AG04450 (cell line): ENCODE measurements around the gene FANCD2. TPM values are rescaled to one million over a fixed set of nuclear protein-coding genes. Genes with fewer than 3 reads are reported as not detected.

ENCODE experiments used
- CTCF ChIA-PET: fragments of 300-600, 350-600 bp; formaldehyde crosslinking; extraction: SDS; loops from one replicate; lab custom pipeline; 2022; ENCODE audit warnings: antibody characterized with exemption, inconsistent platforms; lab: Charles Lee
- POLR2A ChIA-PET: fragments of 350-600 bp; formaldehyde crosslinking; extraction: SDS; loops from one replicate; lab custom pipeline; 2021; ENCODE audit warnings: antibody characterized with exemption, inconsistent platforms; lab: Yijun Ruan, JAX
- DNase-seq: peaks from one replicate; pipeline ENCODE4 v3.0.0-alpha.2; 2011; ENCODE audit warnings: low read depth, low spot score
- H3K27ac ChIP-seq: one replicate; pipeline ENCODE4 v1.5.1; 2012; ENCODE audit warnings: low read depth, low read length, control low read depth
- H3K27me3 ChIP-seq: one replicate; pipeline ENCODE4 v1.6.0; 2012; ENCODE audit warnings: low read length; ENCODE audit not compliant: control insufficient read depth, insufficient read depth
- H3K4me3 ChIP-seq: 2 replicates; pipeline ENCODE4 v1.5.1; 2011; ENCODE audit warnings: mild to moderate bottlenecking, low read depth, low read length, control low read depth
- H3K9me3 ChIP-seq: 2 replicates; pipeline ENCODE4 v1.5.1; 2012; ENCODE audit warnings: low read length; ENCODE audit not compliant: control insufficient read depth, insufficient read depth
- CTCF ChIP-seq: IDR thresholded peaks from 2 replicates; pipeline ENCODE4 v1.5.1; 2011; ENCODE audit warnings: low read depth, low read length, control low read depth, inconsistent platforms
- polyA minus RNA-seq: library from RNA; depleted of rRNA, polyadenylated mRNA; stranded (reverse); fragments of >200 nt; gene quantifications from 2 replicates; pipeline ENCODE4 v1.2.3, GENCODE V29; 2011; rRNA and poly(A)+ RNA removed
- polyA plus RNA-seq: library from polyadenylated mRNA; depleted of rRNA; stranded (reverse); fragments of >200 nt; gene quantifications from 2 replicates; pipeline ENCODE4 v1.2.3, GENCODE V29; 2011; rRNA removed

FANCD2 gene
- 3.6 and 5.4 TPM in 2 replicates for polyA plus RNA-seq
- polyA minus RNA-seq, result 9.1 and 9.7 TPM in 2 replicates

DNA sequence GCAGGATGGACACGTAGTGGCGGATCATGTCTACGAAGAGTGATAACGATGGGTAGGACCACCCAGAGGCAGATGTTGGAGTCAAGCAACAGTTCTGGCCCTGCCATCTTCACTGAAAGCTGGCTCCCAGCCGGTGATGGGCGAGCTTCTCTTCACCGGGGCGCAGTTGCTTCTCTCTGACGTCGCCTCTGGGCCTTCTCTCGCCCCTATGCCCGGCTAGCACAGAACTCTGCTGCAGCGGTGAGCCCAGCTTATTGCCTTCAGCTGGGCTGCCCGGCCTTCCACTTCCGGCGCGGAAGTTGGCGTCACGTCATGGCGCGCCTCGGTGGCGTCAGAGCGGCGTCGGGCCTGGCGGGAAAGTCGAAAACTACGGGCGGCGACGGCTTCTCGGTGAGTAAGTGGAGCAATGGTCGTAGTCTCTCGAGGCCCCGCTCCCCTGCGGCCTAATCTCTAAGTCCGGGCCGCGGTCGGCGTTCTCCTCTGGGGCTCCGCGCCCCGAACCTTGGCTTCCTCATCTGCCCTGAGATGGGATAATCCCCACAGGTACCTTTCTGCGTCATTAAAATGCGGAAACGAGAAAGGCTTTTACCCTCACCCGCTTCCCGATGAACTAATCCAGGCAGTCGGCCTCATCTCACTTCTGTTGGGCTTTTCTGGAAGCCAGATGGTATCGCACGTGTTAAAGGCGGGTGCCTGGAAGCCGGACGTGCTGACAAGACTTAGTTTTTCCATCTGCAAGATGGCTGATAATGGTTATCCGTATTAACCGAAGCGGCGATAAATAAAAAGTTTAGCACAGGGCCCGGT lies at the start of gene FANCD2:
Gene FANCD2, plus strand, starts transcription at position 354 of the 807 bp plus-strand sequence. CDS start 2,221 bp downstream, outside the sequence.
- H3K4me3 ChIP-seq, result peak within 1 kb of the TSS; percentile 90
- H3K9me3 ChIP-seq, result no peaks in the 10 kb centered on the region; the same call in 1 of the 2 replicates
- H3K27ac ChIP-seq, result peak within 1 kb of the TSS; percentile 65
- no peaks in the 10 kb centered on the region for H3K27me3 ChIP-seq
- CTCF ChIA-PET, result interaction anchor here (0.6 kb wide), 1 partner anchor 195 kb away, joined by 4 read pairs; no protein-coding TSS in a partner anchor
- POLR2A ChIA-PET, result interaction anchor here (0.6 to 1.3 kb wide), 6 partner anchors 11 to 646 kb away, joined by 3 to 11 read pairs (median 4); partner anchors contain the start of gene EMC3
- DNase-seq, result peak; percentile 55
- no peak for TF ChIP-seq CTCF

GRCh38 chr3:9976721-9977709 lies 49.2 kb upstream of the FANCD2 start:
- peak; percentile 87 for DNase-seq
- POLR2A ChIA-PET, result interaction anchor here (0.5 to 1.4 kb wide), 6 partner anchors 10 to 106 kb away, joined by 3 to 9 read pairs (median 4); partner anchors contain the start of gene EMC3
- Histone ChIP-seq H3K4me3 (no peak overlapping the region), H3K27me3 (no peaks in the 10 kb centered on the region), H3K9me3 (no peaks in the 10 kb centered on the region), H3K27ac (peak overlapping the region; percentile 54)
- CTCF ChIA-PET, result interaction anchor here (0.6 to 2.8 kb wide), 4 partner anchors 11 to 96 kb away, joined by 4 to 11 read pairs (median 4); partner anchors contain the start of gene CRELD1
- TF ChIP-seq CTCF, result no peak

DNA sequence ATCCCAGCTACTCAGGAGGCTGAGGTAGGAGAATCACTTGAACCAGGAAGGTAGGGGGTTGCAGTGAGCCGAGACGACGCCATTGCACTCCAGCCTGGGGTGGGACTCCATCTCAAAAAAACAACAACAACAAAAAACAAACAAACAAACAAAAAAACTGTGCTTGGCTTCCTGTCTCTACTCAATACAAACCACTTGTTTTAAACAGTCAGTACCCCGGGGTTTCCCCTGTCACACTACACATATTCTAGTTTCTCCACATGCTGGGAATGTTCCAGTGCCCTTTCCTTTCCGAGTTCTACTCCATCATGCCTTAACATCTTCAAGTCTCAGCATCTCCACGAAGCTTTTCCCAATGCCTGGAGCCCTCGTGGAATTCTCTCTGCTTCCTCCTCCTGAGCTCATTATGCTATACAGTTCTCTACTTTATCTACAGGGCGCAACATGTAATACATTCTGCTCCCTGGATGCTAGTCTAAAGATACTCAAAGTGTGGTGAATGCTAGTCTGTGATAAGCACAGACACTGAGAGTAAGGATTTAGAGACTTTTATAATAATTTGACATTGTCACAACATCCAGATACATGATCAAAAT lies 47.4 kb upstream of the FANCD2 start:
- POLR2A ChIA-PET, result no interaction called here
- Histone ChIP-seq H3K9me3 (no peaks in the 10 kb centered on the region), H3K27me3 (no peaks in the 10 kb centered on the region), H3K27ac (no peak overlapping the region), H3K4me3 (no peak overlapping the region)
- CTCF ChIA-PET, result interaction anchor here (2.8 kb wide), 1 partner anchor 32 kb away, joined by 11 read pairs; no protein-coding TSS in a partner anchor
- no peak for TF ChIP-seq CTCF
- DNase-seq, result no peak

- DNase-seq, result no peak
- ChIA-PET CTCF (interaction anchor here (0.7 kb wide), 1 partner anchor 262 kb away, joined by 4 read pairs; no protein-coding TSS in a partner anchor), POLR2A (interaction anchor here (0.9 kb wide), 1 partner anchor 221 kb away, joined by 4 read pairs; no protein-coding TSS in a partner anchor)
- Histone ChIP-seq H3K9me3 (no peaks in the 10 kb centered on the region), H3K4me3 (no peak overlapping the region), H3K27me3 (no peaks in the 10 kb centered on the region), H3K27ac (no peak overlapping the region)
- no peak for TF ChIP-seq CTCF
Measured at GRCh38 chr3:9980251-9980650, 46.0 kb upstream of the FANCD2 start.
